ENCODE measurements around the gene EML1. TPM values are rescaled to one million over a fixed set of nuclear protein-coding genes. Genes with fewer than 3 reads are reported as not detected.

Gene EML1
- total RNA-seq, 1 donor from 2014 or later, result 39.5 TPM

- DNase-seq, result no peak
- no peak for ATAC-seq (ENCODE audit: poor library complexity)
- intact Hi-C loops (cut with DNase I), result no loop called here
Observed at GRCh38 chr14:99904506-99904905, 111.3 kb downstream of the EML1 start.

DNA sequence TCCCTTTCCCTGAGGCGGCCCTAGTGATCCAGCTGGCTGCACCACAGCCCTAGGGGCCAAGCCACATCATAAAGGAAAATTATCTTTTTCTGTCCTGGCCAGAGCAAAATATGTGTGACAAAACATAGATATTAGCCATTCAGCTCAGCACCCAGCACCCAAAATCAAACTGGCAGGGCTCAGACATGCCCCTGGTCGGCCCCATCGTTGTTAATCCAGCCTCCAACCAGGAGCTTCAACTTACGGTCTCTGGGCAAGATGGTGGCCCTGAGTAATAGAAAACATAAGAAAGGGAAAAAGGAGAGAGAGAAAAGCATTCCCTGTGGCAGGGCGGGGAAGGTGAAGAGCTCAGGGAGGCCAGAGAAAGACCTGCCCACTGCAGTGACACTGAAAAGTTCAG is 111.9 kb downstream of the EML1 start:
- intact Hi-C loops (cut with DNase I), result no loop called here
- no peak for DNase-seq
- ATAC-seq (ENCODE audit: poor library complexity), result no peak

GRCh38 chr14:99907761-99908652 is 114.8 kb downstream of the EML1 start:
- no peak for ATAC-seq (ENCODE audit: poor library complexity)

DNA sequence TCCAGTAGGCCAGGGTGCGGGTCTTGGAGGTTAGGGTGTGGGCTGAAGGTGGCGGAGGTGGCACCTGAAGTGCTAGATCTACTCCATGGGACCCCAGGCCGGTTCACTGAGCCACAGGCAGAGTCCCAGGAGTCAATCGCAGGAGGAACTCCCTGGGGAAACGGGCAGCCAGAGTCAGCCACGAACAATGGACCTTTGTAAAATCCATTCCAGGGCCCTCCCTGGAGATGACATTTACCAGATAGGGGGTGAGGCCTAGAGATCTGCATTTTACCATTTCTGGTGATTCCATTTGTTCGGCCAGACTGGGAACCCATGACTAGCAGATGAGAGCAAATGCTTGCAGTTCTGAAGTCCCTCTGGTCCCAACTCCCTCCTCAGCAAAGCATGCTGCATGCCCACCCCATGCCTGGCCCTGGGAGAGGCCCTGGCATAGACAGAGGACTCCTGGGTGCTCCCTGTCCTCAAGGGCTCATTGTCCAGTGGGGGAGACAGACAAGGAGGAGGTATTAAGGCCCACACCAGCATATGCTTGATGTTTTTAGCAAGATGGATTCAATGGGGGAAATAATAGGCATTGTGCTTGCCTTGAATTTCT is 115.5 kb downstream of the EML1 start:
- ATAC-seq (ENCODE audit: poor library complexity) (no peak), DNase-seq (no peak)
- intact Hi-C loops (cut with DNase I), result no loop called here

More at GRCh38 chr14:99907761-99908652, 114.8 kb downstream of the EML1 start:
- intact Hi-C loops (cut with DNase I), result no loop called here
- DNase-seq, result no peak

GRCh38 chr14:99909513-99910064 is 116.4 kb downstream of the EML1 start:
- ATAC-seq (ENCODE audit: poor library complexity) (no peak), DNase-seq (no peak)
- intact Hi-C loops (cut with DNase I), result no loop called here

GRCh38 chr14:99910337-99911309 is 117.4 kb downstream of the EML1 start:
- ATAC-seq (ENCODE audit: poor library complexity), result no peak
- no peak for DNase-seq
- intact Hi-C loops (cut with DNase I), result no loop called here

- no peak for DNase-seq
- no peak for ATAC-seq (ENCODE audit: poor library complexity)
- intact Hi-C loops (cut with DNase I), result no loop called here
Observed at GRCh38 chr14:99915305-99916090, 122.3 kb downstream of the EML1 start.

DNA sequence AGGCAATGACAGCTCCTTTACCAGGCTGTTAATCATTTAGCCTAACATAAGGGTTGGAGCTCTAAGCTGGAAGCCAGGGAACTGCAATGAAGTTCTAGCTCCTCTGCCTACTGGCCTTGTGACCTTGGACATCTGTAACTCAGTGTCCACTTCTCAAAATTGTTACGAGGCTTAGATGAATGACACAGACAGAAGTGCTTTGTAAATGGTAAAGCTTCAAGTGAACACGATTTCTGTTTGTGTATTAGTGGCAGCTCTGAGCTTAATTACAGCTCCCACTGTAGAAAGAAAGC is 122.8 kb downstream of the EML1 start:
- ATAC-seq (ENCODE audit: poor library complexity) (no peak), DNase-seq (no peak)
- intact Hi-C loops (cut with DNase I), result no loop called here

DNA sequence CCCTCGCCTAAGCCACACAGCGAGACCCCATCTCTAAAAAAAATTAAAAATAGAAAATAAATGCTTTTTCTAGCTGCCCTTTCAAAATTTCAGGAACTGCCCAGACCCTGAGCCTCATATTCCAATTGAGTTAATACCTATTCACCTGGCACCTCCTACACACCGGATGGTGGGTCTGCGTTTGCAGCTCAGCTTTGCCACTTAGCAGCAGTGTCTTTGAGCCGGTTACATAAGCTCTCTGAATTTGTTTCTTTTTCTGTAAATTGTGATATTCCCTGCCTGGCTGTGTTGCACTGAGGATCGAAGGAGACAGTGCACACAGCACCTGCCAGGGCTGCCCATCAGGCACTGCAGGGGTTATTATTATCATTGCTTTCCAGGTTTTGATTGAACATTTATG is 125.6 kb downstream of the EML1 start:
- intact Hi-C loops (cut with DNase I), result no loop called here
- DNase-seq (no peak), ATAC-seq (ENCODE audit: poor library complexity) (no peak)

GRCh38 chr14:99921425-99921824 is 128.2 kb downstream of the EML1 start:
- intact Hi-C loops (cut with DNase I), result no loop called here
- ATAC-seq (ENCODE audit: poor library complexity) (no peak), DNase-seq (no peak)

GRCh38 chr14:99924379-99924778 is 131.2 kb downstream of the EML1 start:
- ATAC-seq (ENCODE audit: poor library complexity) (no peak), DNase-seq (no peak)
- intact Hi-C loops (cut with DNase I), result no loop called here

- DNase-seq (no peak), ATAC-seq (ENCODE audit: poor library complexity) (no peak)
- intact Hi-C loops (cut with DNase I), result no loop called here
Observed at GRCh38 chr14:99925471-99925870, 132.3 kb downstream of the EML1 start.

GRCh38 chr14:99928963-99929362 is 135.8 kb downstream of the EML1 start:
- intact Hi-C loops (cut with DNase I), result no loop called here
- no peak for ATAC-seq (ENCODE audit: poor library complexity)
- DNase-seq, result no peak

DNA sequence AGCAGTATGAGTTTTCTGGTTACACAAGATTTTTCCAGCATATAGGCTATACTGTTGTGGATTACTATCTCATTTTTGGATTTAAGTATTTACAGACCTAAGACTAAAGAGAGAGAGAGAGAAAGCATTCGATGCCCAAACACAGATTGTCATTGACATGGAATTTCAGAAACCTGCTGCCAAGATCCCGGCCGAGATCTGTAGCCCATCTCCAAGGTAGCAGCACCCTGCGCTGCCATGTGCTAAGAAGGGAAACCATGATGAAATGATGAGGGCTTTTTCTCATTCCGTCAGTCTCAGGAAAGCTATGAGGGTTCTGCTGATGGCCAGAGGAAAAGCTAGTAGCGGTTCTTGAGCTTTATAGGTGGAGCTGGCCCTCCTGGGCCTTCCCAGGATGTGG is 136.4 kb downstream of the EML1 start:
- ATAC-seq (ENCODE audit: poor library complexity) (no peak), DNase-seq (no peak)
- intact Hi-C loops (cut with DNase I), result no loop called here

DNA sequence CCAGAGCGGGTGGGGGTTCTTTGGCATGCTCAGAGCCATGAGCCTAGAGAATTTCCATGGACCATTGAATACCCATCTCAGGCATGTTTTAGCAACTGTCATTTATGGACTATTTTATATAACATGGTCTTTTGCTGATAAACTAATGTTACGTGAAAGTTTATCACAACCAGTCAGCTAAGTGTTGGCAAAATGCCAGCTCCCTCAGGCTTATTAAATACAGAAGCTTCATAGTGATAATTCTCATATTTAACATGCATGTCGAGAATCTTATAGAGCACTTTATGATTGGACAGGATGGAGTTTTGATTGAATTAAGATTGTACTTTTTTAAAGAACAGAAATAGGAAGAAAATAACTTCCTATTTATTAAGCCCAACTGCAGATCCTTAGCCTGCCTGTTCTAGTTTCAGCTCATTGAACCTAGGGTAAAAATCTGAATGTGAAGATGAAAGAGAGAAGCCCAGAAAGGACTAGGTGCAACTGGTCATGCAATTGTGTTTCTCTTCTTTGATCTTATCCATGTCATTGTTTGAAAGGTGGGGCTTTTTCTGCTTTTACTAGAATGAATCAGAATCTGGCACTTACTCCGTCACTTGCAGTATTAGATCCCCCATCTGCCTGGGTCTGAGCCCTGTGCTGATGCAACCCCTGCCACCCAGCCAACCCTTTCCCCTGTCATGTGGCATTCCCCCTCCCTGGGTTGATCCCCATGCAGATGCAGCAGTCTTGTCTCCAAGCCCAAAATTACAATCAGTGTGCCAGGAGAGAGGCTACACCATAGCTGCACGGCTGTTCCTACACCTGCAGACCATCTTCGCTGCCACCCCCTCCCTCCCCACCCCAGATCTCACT is 137.4 kb downstream of the EML1 start:
- ATAC-seq (ENCODE audit: poor library complexity) (no peak), DNase-seq (no peak)
- intact Hi-C loops (cut with DNase I), result no loop called here

- ATAC-seq (ENCODE audit: poor library complexity), result no peak
- no peak for DNase-seq
- intact Hi-C loops (cut with DNase I), result no loop called here
Observed at GRCh38 chr14:99931308-99931707, 138.1 kb downstream of the EML1 start.

DNA sequence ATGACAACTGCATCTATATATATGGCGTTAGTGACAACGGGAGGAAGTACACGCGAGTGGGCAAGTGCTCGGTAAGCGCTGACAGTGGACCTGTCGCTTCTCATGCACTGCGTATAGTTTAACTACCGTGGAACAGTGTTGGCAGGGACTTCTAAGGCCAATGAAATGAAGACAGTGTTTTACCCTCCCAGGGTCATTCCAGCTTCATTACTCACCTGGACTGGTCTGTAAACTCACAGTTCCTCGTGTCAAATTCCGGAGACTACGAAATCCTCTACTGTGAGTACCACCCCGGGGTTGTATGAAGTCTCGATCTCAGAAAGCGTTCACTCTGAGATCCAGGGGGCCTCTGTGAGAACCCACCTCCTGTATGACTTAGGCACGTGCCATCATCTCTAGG is 142.8 kb downstream of the EML1 start:
- intact Hi-C loops (cut with DNase I), result no loop called here
- ATAC-seq (ENCODE audit: poor library complexity) (no peak), DNase-seq (no peak)
